Measurements from ENCODE around the gene TEC. TPM values are rescaled to one million over a fixed set of nuclear protein-coding genes. Genes with fewer than 3 reads are reported as not detected.

The TEC gene
- total RNA-seq, 2 experiments from 2014 or later, result 2.1 to 11.5 TPM

GRCh38 chr4:48190839-48191238 is 78.8 kb downstream of the TEC start:
- Histone ChIP-seq H3K79me2 (ENCODE audit: insufficient read depth, low read depth, low read length) (no peaks in the 10 kb centered on the region), H3K9me3 (ENCODE audit: low read length) (no peaks in the 10 kb centered on the region), H3K4me1 (ENCODE audit: insufficient read depth, low read length, poor library complexity, severe bottlenecking) (peaks cover 42% of the 10 kb centered on the region), H3K27ac (ENCODE audit: low read depth, low read length, poor library complexity, severe bottlenecking) (no peak overlapping the region), H3K9me2 (ENCODE audit: insufficient read depth, low read length) (no peaks in the 10 kb centered on the region), H4K20me1 (ENCODE audit: insufficient read depth, low read length) (no peaks in the 10 kb centered on the region), H3K36me3 (ENCODE audit: insufficient read depth, low read length) (no peaks in the 10 kb centered on the region), H3K4me3 (ENCODE audit: low read depth, low read length, poor library complexity, severe bottlenecking) (no peak overlapping the region), H2AFZ (ENCODE audit: low read length) (no peak overlapping the region), H3K4me2 (ENCODE audit: low read length) (peak overlapping the region; percentile 34; the same call in 1 of the 2 replicates)
- no peak for DNase-seq (ENCODE audit: low spot score)
- BruUV-seq (replicated peaks), result no TSS peak
- intact Hi-C loops (cut with micrococcal nuclease; ENCODE audit: unreplicated experiment), result no loop called here
- ChIA-PET CTCF (ENCODE audit: unreplicated experiment) (no interaction called here), POLR2A (no interaction called here)
- no peak for TF ChIP-seq EZH2phosphoT487 (IDR thresholded peaks at IDR 0.05; ENCODE audit: borderline replicate concordance, low read depth, low read length)
- TF ChIP-seq, protein P1, sequence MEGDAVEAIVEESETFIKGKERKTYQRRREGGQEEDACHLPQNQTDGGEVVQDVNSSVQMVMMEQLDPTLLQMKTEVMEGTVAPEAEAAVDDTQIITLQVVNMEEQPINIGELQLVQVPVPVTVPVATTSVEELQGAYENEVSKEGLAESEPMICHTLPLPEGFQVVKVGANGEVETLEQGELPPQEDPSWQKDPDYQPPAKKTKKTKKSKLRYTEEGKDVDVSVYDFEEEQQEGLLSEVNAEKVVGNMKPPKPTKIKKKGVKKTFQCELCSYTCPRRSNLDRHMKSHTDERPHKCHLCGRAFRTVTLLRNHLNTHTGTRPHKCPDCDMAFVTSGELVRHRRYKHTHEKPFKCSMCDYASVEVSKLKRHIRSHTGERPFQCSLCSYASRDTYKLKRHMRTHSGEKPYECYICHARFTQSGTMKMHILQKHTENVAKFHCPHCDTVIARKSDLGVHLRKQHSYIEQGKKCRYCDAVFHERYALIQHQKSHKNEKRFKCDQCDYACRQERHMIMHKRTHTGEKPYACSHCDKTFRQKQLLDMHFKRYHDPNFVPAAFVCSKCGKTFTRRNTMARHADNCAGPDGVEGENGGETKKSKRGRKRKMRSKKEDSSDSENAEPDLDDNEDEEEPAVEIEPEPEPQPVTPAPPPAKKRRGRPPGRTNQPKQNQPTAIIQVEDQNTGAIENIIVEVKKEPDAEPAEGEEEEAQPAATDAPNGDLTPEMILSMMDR (conservative IDR thresholded peaks at IDR 0.05; ENCODE audit: low read length), result no peak

GRCh38 chr4:48189731-48190130 is 79.9 kb downstream of the TEC start:
- H3K4me3 ChIP-seq (ENCODE audit: low read depth, low read length, poor library complexity, severe bottlenecking), result no peak overlapping the region
- ChIA-PET CTCF (ENCODE audit: unreplicated experiment) (no interaction called here), POLR2A (no interaction called here)
- H3K9me3 ChIP-seq (ENCODE audit: low read length), result no peaks in the 10 kb centered on the region
- no peak for DNase-seq (ENCODE audit: low spot score)
- peaks cover 31% of the 10 kb centered on the region for H3K4me1 ChIP-seq (ENCODE audit: insufficient read depth, low read length, poor library complexity, severe bottlenecking)
- H2AFZ ChIP-seq (ENCODE audit: low read length), result no peak overlapping the region
- H3K9me2 ChIP-seq (ENCODE audit: insufficient read depth, low read length), result no peaks in the 10 kb centered on the region
- BruUV-seq (replicated peaks), result no TSS peak
- no peaks in the 10 kb centered on the region for H3K79me2 ChIP-seq (ENCODE audit: insufficient read depth, low read depth, low read length)
- intact Hi-C loops (cut with micrococcal nuclease; ENCODE audit: unreplicated experiment), result no loop called here
- no peaks in the 10 kb centered on the region for H3K36me3 ChIP-seq (ENCODE audit: insufficient read depth, low read length)
- no peak overlapping the region for H3K27ac ChIP-seq (ENCODE audit: low read depth, low read length, poor library complexity, severe bottlenecking)
- H3K4me2 ChIP-seq (ENCODE audit: low read length), result 0 out of 2 replicates have a peak overlapping the region, but pooled peaks have one; percentile 34
- H4K20me1 ChIP-seq (ENCODE audit: insufficient read depth, low read length), result no peaks in the 10 kb centered on the region
- TF ChIP-seq EZH2phosphoT487 (IDR thresholded peaks at IDR 0.05; ENCODE audit: borderline replicate concordance, low read depth, low read length), result no peak
- TF ChIP-seq, protein P1 (conservative IDR thresholded peaks at IDR 0.05; ENCODE audit: low read length), result no peak

DNA sequence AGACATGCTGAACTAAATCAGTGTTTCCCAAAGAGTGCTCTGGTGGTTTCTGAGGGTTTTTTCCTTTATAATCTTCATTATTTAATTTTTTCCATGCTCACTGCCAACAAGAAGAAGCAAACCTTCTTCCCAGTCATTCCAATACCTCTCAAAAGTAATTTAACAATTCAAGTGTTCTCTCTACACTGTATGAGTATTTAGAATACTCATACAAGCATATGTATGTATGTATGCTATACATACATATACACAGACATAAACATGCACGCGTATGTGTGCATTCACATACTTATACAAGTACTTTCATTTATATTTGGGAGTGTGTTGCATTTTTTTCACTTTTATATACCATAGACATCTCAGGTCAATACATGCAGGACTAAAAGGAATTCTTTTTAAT is 81.2 kb downstream of the TEC start:
- Histone ChIP-seq H3K4me2 (ENCODE audit: low read length) (no peak overlapping the region), H3K4me1 (ENCODE audit: insufficient read depth, low read length, poor library complexity, severe bottlenecking) (peaks cover 19% of the 10 kb centered on the region), H2AFZ (ENCODE audit: low read length) (no peak overlapping the region), H3K36me3 (ENCODE audit: insufficient read depth, low read length) (no peaks in the 10 kb centered on the region), H3K27ac (ENCODE audit: low read depth, low read length, poor library complexity, severe bottlenecking) (no peak overlapping the region), H3K4me3 (ENCODE audit: low read depth, low read length, poor library complexity, severe bottlenecking) (no peak overlapping the region), H4K20me1 (ENCODE audit: insufficient read depth, low read length) (no peaks in the 10 kb centered on the region), H3K79me2 (ENCODE audit: insufficient read depth, low read depth, low read length) (no peaks in the 10 kb centered on the region), H3K9me3 (ENCODE audit: low read length) (no peaks in the 10 kb centered on the region), H3K9me2 (ENCODE audit: insufficient read depth, low read length) (no peaks in the 10 kb centered on the region)
- POLR2A ChIA-PET, result interaction anchor here (0.7 kb wide), 1 partner anchor 39 kb away, joined by 3 read pairs; no protein-coding TSS in a partner anchor
- CTCF ChIA-PET (ENCODE audit: unreplicated experiment), result no interaction called here
- intact Hi-C loops (cut with micrococcal nuclease; ENCODE audit: unreplicated experiment), result no loop called here
- no peak for TF ChIP-seq EZH2phosphoT487 (IDR thresholded peaks at IDR 0.05; ENCODE audit: borderline replicate concordance, low read depth, low read length)
- TF ChIP-seq, protein P1 (conservative IDR thresholded peaks at IDR 0.05; ENCODE audit: low read length), result no peak
- BruUV-seq (replicated peaks), result no TSS peak
- no peak for DNase-seq (ENCODE audit: low spot score)
